ENCODE measurements around the gene TMEM63B.

Gene TMEM63B

GRCh38 chr6:44110005-44110676, 17.2 kb upstream of the TMEM63B start:
- TF ChIP-seq NFIC (IDR thresholded peaks at IDR 0.05) (no peak), ZBTB7A (IDR thresholded peaks at IDR 0.05; ENCODE audit: low read depth) (no peak), CEBPB (IDR thresholded peaks at IDR 0.05) (no peak), RAD21 (IDR thresholded peaks at IDR 0.05; ENCODE audit: low read depth) (no peak)

- TF ChIP-seq TEAD4 (IDR thresholded peaks at IDR 0.05) (no peak), MAX (IDR thresholded peaks at IDR 0.05) (no peak), ZBTB7A (IDR thresholded peaks at IDR 0.05; ENCODE audit: low read depth) (no peak), CEBPB (IDR thresholded peaks at IDR 0.05) (no peak), USF1 (IDR thresholded peaks at IDR 0.05) (no peak), EP300 (IDR thresholded peaks at IDR 0.05; ENCODE audit: borderline replicate concordance) (no peak), FOXM1 (IDR thresholded peaks at IDR 0.05; ENCODE audit: borderline replicate concordance, low read depth) (no peak), YY1 (IDR thresholded peaks at IDR 0.05; ENCODE audit: low read depth) (no peak), TCF12 (IDR thresholded peaks at IDR 0.05; ENCODE audit: low read depth) (no peak), CREB1 (IDR thresholded peaks at IDR 0.05; ENCODE audit: low read depth) (no peak), TAF1 (IDR thresholded peaks at IDR 0.05; ENCODE audit: low read depth) (no peak), EGR1 (IDR thresholded peaks at IDR 0.05) (no peak), NFIC (IDR thresholded peaks at IDR 0.05) (no peak), REST (IDR thresholded peaks at IDR 0.05; ENCODE audit: low read depth) (no peak), RAD21 (IDR thresholded peaks at IDR 0.05; ENCODE audit: low read depth) (no peak)
These were observed 16.4 kb upstream of the TMEM63B start for GRCh38 chr6:44110966-44111365.

- TF ChIP-seq MAX (IDR thresholded peaks at IDR 0.05), result no peak
- TF ChIP-seq USF1 (IDR thresholded peaks at IDR 0.05), result no peak
- TF ChIP-seq NFIC (IDR thresholded peaks at IDR 0.05), result no peak
- TF ChIP-seq TEAD4 (IDR thresholded peaks at IDR 0.05), result no peak
- TF ChIP-seq TCF12 (IDR thresholded peaks at IDR 0.05; ENCODE audit: low read depth), result no peak
- no peak for TF ChIP-seq EP300 (IDR thresholded peaks at IDR 0.05; ENCODE audit: borderline replicate concordance)
- no peak for TF ChIP-seq TAF1 (IDR thresholded peaks at IDR 0.05; ENCODE audit: low read depth)
- no peak for TF ChIP-seq EGR1 (IDR thresholded peaks at IDR 0.05)
These were observed 15.6 kb upstream of the TMEM63B start for GRCh38 chr6:44111434-44112417.

GRCh38 chr6:44113414-44113813, 13.9 kb upstream of the TMEM63B start:
- no peak for TF ChIP-seq FOXM1 (IDR thresholded peaks at IDR 0.05; ENCODE audit: borderline replicate concordance, low read depth)
- no peak for TF ChIP-seq CEBPB (IDR thresholded peaks at IDR 0.05)
- TF ChIP-seq EGR1 (IDR thresholded peaks at IDR 0.05), result no peak
- no peak for TF ChIP-seq TCF12 (IDR thresholded peaks at IDR 0.05; ENCODE audit: low read depth)
- no peak for TF ChIP-seq TAF1 (IDR thresholded peaks at IDR 0.05; ENCODE audit: low read depth)
- no peak for TF ChIP-seq RAD21 (IDR thresholded peaks at IDR 0.05; ENCODE audit: low read depth)
- no peak for TF ChIP-seq USF1 (IDR thresholded peaks at IDR 0.05)
- TF ChIP-seq CREB1 (IDR thresholded peaks at IDR 0.05; ENCODE audit: low read depth), result no peak
- TF ChIP-seq ZBTB7A (IDR thresholded peaks at IDR 0.05; ENCODE audit: low read depth), result no peak
- TF ChIP-seq NFIC (IDR thresholded peaks at IDR 0.05), result no peak
- no peak for TF ChIP-seq MAX (IDR thresholded peaks at IDR 0.05)
- TF ChIP-seq EP300 (IDR thresholded peaks at IDR 0.05; ENCODE audit: borderline replicate concordance), result no peak
- no peak for TF ChIP-seq YY1 (IDR thresholded peaks at IDR 0.05; ENCODE audit: low read depth)
- TF ChIP-seq REST (IDR thresholded peaks at IDR 0.05; ENCODE audit: low read depth), result no peak
- TF ChIP-seq TEAD4 (IDR thresholded peaks at IDR 0.05), result no peak
